ENCODE results near the gene MEX3D.

DNA sequence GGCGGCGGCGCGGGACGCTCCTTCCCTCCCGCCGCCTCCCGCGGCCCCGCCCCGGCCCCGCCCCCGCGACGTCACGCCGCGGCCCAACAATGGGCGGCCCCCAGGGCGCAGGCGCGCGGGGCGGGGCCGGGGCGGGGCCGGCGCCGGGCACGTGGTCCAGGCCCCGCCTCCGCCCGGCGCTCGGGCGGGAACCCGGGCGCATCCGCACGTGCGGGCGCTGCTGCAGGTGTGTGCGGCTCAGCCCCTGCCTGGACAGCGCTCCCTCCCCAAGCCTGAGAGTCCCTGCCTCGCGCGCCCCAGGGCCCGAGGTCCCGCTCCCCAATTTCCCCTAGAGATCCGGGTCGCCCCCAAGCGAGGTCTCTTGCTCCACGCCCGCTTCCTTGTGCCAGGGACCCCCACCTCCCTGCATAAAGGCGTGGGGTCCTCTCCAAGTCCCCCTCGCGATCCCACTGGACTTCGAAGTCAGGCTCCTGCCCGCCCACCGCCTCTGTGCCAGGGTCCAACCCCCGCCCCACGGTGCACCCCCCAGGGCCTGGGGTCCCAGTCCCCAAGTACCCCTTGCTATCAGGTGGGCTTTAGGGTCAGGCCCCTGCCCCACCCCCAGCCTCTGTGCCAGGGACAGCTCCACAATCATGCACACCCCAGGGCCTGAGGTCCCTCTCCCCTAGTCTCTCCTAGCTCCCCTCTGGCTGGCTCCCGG is at the start of gene MEX3D:
- TF ChIP-seq, protein P1, sequence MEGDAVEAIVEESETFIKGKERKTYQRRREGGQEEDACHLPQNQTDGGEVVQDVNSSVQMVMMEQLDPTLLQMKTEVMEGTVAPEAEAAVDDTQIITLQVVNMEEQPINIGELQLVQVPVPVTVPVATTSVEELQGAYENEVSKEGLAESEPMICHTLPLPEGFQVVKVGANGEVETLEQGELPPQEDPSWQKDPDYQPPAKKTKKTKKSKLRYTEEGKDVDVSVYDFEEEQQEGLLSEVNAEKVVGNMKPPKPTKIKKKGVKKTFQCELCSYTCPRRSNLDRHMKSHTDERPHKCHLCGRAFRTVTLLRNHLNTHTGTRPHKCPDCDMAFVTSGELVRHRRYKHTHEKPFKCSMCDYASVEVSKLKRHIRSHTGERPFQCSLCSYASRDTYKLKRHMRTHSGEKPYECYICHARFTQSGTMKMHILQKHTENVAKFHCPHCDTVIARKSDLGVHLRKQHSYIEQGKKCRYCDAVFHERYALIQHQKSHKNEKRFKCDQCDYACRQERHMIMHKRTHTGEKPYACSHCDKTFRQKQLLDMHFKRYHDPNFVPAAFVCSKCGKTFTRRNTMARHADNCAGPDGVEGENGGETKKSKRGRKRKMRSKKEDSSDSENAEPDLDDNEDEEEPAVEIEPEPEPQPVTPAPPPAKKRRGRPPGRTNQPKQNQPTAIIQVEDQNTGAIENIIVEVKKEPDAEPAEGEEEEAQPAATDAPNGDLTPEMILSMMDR (IDR thresholded peaks at IDR 0.05; ENCODE audit: poor library complexity): no peak
- no peak for TF ChIP-seq EZH2phosphoT487 (IDR thresholded peaks at IDR 0.05; ENCODE audit: low read depth, severe bottlenecking, unreplicated experiment)

Measured in hepatocyte (in vitro differentiated cells).